DMS 273 (cell line): ENCODE results near the gene RSPO4.
A peak's percentile ranks its signal among the peaks of the same experiment; 100 is the strongest.
"Not testable (repeated sequence)": the region's sequence is repeated elsewhere in the genome, so short reads cannot be mapped to it uniquely, and the experiment has no call there.

Experiments used
- DNase-seq: peaks from one replicate; lab custom pipeline; 2025; ENCODE audit not compliant: unreplicated experiment; lab: John Stamatoyannopoulos, UW

Gene RSPO4

GRCh38 chr20:1005452-1006027, 3.4 kb upstream of the RSPO4 start:
- peak; percentile 79 for DNase-seq

- DNase-seq: no peak
Observed at GRCh38 chr20:1003920-1004697, 2.0 kb upstream of the RSPO4 start.

- DNase-seq: peak; percentile 39
Observed at GRCh38 chr20:1002682-1003561, 811 bp upstream of the RSPO4 start.

- no peak for DNase-seq
Observed at GRCh38 chr20:1001116-1001515, 995 bp downstream of the RSPO4 start.

- no peak for DNase-seq
Observed at GRCh38 chr20:998231-998830, 3.8 kb downstream of the RSPO4 start.

- DNase-seq: no peak
Observed at GRCh38 chr20:997486-997885, 4.6 kb downstream of the RSPO4 start.

GRCh38 chr20:997016-997415, 5.1 kb downstream of the RSPO4 start:
- no peak for DNase-seq

- DNase-seq: no peak
Observed at GRCh38 chr20:995170-995569, 6.9 kb downstream of the RSPO4 start.

- no peak for DNase-seq
Observed at GRCh38 chr20:992801-993535, 9.1 kb downstream of the RSPO4 start.

GRCh38 chr20:991850-992249, 10.3 kb downstream of the RSPO4 start:
- DNase-seq: peak; percentile 57

GRCh38 chr20:990293-990959, 11.7 kb downstream of the RSPO4 start:
- no peak for DNase-seq

GRCh38 chr20:988272-988671, 13.8 kb downstream of the RSPO4 start:
- DNase-seq: no peak

GRCh38 chr20:987677-988076, 14.4 kb downstream of the RSPO4 start:
- DNase-seq: no peak

GRCh38 chr20:986733-987355, 15.3 kb downstream of the RSPO4 start:
- DNase-seq: no peak

- not testable (repeated sequence) for DNase-seq
Observed at GRCh38 chr20:984994-985393, 17.1 kb downstream of the RSPO4 start.

GRCh38 chr20:982754-983153, 19.4 kb downstream of the RSPO4 start:
- no peak for DNase-seq

GRCh38 chr20:977021-977420, 25.1 kb downstream of the RSPO4 start:
- no peak for DNase-seq

GRCh38 chr20:976033-976432, 26.1 kb downstream of the RSPO4 start:
- no peak for DNase-seq

GRCh38 chr20:973785-974194, 28.3 kb downstream of the RSPO4 start:
- DNase-seq: peak; percentile 63

GRCh38 chr20:972256-972655, 29.9 kb downstream of the RSPO4 start:
- DNase-seq: no peak
